ENCODE measurements around the gene ARHGAP10.

The ARHGAP10 gene

GRCh38 chr4:148090503-148091476, 358.9 kb downstream of the ARHGAP10 start:
- no peak for DNase-seq (ENCODE audit: low read depth, low spot score)

- DNase-seq (ENCODE audit: low read depth, low spot score) = no peak
Measured at GRCh38 chr4:148091896-148092295, 360.0 kb downstream of the ARHGAP10 start.

GRCh38 chr4:148092316-148093014, 360.6 kb downstream of the ARHGAP10 start:
- no peak for DNase-seq (ENCODE audit: low read depth, low spot score)

- no peak for DNase-seq (ENCODE audit: low read depth, low spot score)
Measured at GRCh38 chr4:148093065-148093464, 361.2 kb downstream of the ARHGAP10 start.

GRCh38 chr4:148094149-148094548, 362.3 kb downstream of the ARHGAP10 start:
- DNase-seq (ENCODE audit: low read depth, low spot score) = no peak

GRCh38 chr4:148095346-148095923, 363.5 kb downstream of the ARHGAP10 start:
- no peak for DNase-seq (ENCODE audit: low read depth, low spot score)

- peak; percentile 33 for DNase-seq (ENCODE audit: low read depth, low spot score)
Measured at GRCh38 chr4:148097801-148098200, 365.9 kb downstream of the ARHGAP10 start.

- DNase-seq (ENCODE audit: low read depth, low spot score) = no peak
Measured at GRCh38 chr4:148101235-148101634, 369.3 kb downstream of the ARHGAP10 start.

GRCh38 chr4:148101790-148102189, 369.9 kb downstream of the ARHGAP10 start:
- no peak for DNase-seq (ENCODE audit: low read depth, low spot score)

GRCh38 chr4:148103597-148104355, 371.9 kb downstream of the ARHGAP10 start:
- no peak for DNase-seq (ENCODE audit: low read depth, low spot score)

- DNase-seq (ENCODE audit: low read depth, low spot score) = no peak
Measured at GRCh38 chr4:148108766-148109165, 376.9 kb downstream of the ARHGAP10 start.

- DNase-seq (ENCODE audit: low read depth, low spot score) = no peak
Measured at GRCh38 chr4:148109216-148109615, 377.3 kb downstream of the ARHGAP10 start.

GRCh38 chr4:148110169-148110568, 378.3 kb downstream of the ARHGAP10 start:
- DNase-seq (ENCODE audit: low read depth, low spot score) = no peak

- DNase-seq (ENCODE audit: low read depth, low spot score) = no peak
Measured at GRCh38 chr4:148112231-148112982, 380.5 kb downstream of the ARHGAP10 start.

- DNase-seq (ENCODE audit: low read depth, low spot score) = no peak
Measured at GRCh38 chr4:148114436-148114835, 382.5 kb downstream of the ARHGAP10 start.

GRCh38 chr4:148116264-148116663, 384.4 kb downstream of the ARHGAP10 start:
- DNase-seq (ENCODE audit: low read depth, low spot score) = no peak

- no peak for DNase-seq (ENCODE audit: low read depth, low spot score)
Measured at GRCh38 chr4:148116969-148117368, 385.1 kb downstream of the ARHGAP10 start.

- no peak for DNase-seq (ENCODE audit: low read depth, low spot score)
Measured at GRCh38 chr4:148118179-148118578, 386.3 kb downstream of the ARHGAP10 start.

GRCh38 chr4:148118633-148119032, 386.7 kb downstream of the ARHGAP10 start:
- no peak for DNase-seq (ENCODE audit: low read depth, low spot score)

- no peak for DNase-seq (ENCODE audit: low read depth, low spot score)
Measured at GRCh38 chr4:148120216-148120615, 388.3 kb downstream of the ARHGAP10 start.
